Fibroblast of the aortic adventitia (primary cell): ENCODE measurements around the gene SLC39A2. TPM values are rescaled to one million over a fixed set of nuclear protein-coding genes. Genes with fewer than 3 reads are reported as not detected.
A peak's percentile ranks its signal among the peaks of the same experiment; 100 is the strongest.

ENCODE experiments used
- DNase-seq: peaks from one replicate; pipeline ENCODE4 v3.0.0-alpha.2; 2010; ENCODE audit warnings: low read depth
- H3K4me3 ChIP-seq: 2 replicates; pipeline ENCODE4 v1.5.1; 2011; ENCODE audit warnings: low read depth, mild to moderate bottlenecking, control low read depth, low read length, moderate library complexity
- CTCF ChIP-seq: IDR thresholded peaks from 2 replicates; pipeline ENCODE4 v1.5.1; 2011; ENCODE audit warnings: mild to moderate bottlenecking, low read length, control low read depth, inconsistent platforms; ENCODE audit not compliant: insufficient read depth
- small RNA-seq: library from RNA; depleted of rRNA; stranded (forward); fragments of <200 nt; gene quantifications from one replicate; pipeline ENCODE3, GENCODE V24; 2012
- total RNA-seq: library from RNA; depleted of rRNA; stranded (reverse); fragments of >200 nt; gene quantifications from 2 replicates; pipeline ENCODE4 v1.2.3, GENCODE V29; 2012; ENCODE audit warnings: low replicate concordance

Gene SLC39A2
- total RNA-seq, 1 donor = 0.18 TPM

- DNase-seq = peak; percentile 59
These were observed 49.5 kb downstream of the SLC39A2 start for GRCh38 chr14:21048638-21049037.

GRCh38 chr14:21049271-21049673, 50.2 kb downstream of the SLC39A2 start:
- TF ChIP-seq CTCF = no peak
- peak; percentile 62 for DNase-seq
- no peak overlapping the region for H3K4me3 ChIP-seq

More at GRCh38 chr14:21048638-21049037, 49.5 kb downstream of the SLC39A2 start:
- no peak for TF ChIP-seq CTCF
- no peak overlapping the region for H3K4me3 ChIP-seq

GRCh38 chr14:21050597-21050996, 51.5 kb downstream of the SLC39A2 start:
- no peak for DNase-seq
- H3K4me3 ChIP-seq = no peak overlapping the region
- no peak for TF ChIP-seq CTCF

Small RNA genes lying within 50 kb of the gene (small RNA-seq; reads per million reads assigned to genes)
- gene RN7SL189P = not detected

Other genes starting within 250 kb of the SLC39A2 start
- gene EDDM3B, start 230.9 kb upstream of the SLC39A2 start, total RNA-seq = not detected in 2 replicates
- not detected in 2 replicates for gene RNASE6, start 218.0 kb upstream of the SLC39A2 start, total RNA-seq
- gene RNASE1, start 196.4 kb upstream of the SLC39A2 start, total RNA-seq = 1.7 TPM in 1 of 2 replicates, not detected in the other
- gene RNASE3, start 107.9 kb upstream of the SLC39A2 start, total RNA-seq = not detected in 2 replicates
- not detected in 2 replicates for gene RNASE2, start 43.8 kb upstream of the SLC39A2 start, total RNA-seq
- gene METTL17, start 9.3 kb upstream of the SLC39A2 start, total RNA-seq = 17.3 and 44.2 TPM in 2 replicates
- gene NDRG2, start 25.8 kb downstream of the SLC39A2 start, total RNA-seq = 1.8 and 10.5 TPM in 2 replicates
- gene TPPP2, start 30.9 kb downstream of the SLC39A2 start, total RNA-seq = not detected in 2 replicates
- gene RNASE13, start 35.5 kb downstream of the SLC39A2 start, total RNA-seq = not detected in 2 replicates
- not detected in 2 replicates for gene RNASE7, start 43.1 kb downstream of the SLC39A2 start, total RNA-seq
- not detected in 2 replicates for gene RNASE8, start 58.5 kb downstream of the SLC39A2 start, total RNA-seq
- 47.4 and 71.9 TPM in 2 replicates for gene ARHGEF40, start 71.0 kb downstream of the SLC39A2 start, total RNA-seq
- 5.9 and 22.4 TPM in 2 replicates for gene ZNF219, start 99.4 kb downstream of the SLC39A2 start, total RNA-seq
- 0.27 TPM in 1 of 2 replicates, not detected in the other for gene TMEM253, start 101.8 kb downstream of the SLC39A2 start, total RNA-seq
- gene OR5AU1, start 156.8 kb downstream of the SLC39A2 start, total RNA-seq = 0.08 TPM in 1 of 2 replicates, not detected in the other